Islet of Langerhans (tissue), 1 donor: Measurements from ENCODE around the gene SYNGAP1.
"Not testable (repeated sequence)": the region's sequence is repeated elsewhere in the genome, so short reads cannot be mapped to it uniquely, and the experiment has no call there.

Source experiments
- FAIRE-seq: peaks from one replicate; lab custom pipeline; 2011; peaks lifted over from hg19 to GRCh38; lab: Jason Lieb, UNC

SYNGAP1 gene

DNA sequence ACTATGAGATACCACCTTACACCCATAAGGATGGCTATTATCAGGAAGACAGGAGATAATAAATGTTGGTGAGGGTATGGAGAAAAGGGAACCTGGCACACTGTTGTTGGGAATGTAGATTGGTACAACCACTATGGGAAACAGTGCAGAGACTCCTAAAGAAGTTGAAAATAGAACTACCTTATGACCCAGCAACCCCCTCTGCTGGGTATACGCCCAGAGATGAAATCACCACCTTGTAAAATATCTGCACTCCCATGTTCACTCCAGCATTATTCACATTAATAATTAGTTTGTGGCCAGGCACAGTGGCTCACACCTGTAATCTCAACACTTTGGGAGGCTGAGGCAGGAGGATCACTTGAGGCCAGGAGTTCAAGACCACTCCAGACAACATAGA is 61.3 kb downstream of the SYNGAP1 start:
- no peak for FAIRE-seq

DNA sequence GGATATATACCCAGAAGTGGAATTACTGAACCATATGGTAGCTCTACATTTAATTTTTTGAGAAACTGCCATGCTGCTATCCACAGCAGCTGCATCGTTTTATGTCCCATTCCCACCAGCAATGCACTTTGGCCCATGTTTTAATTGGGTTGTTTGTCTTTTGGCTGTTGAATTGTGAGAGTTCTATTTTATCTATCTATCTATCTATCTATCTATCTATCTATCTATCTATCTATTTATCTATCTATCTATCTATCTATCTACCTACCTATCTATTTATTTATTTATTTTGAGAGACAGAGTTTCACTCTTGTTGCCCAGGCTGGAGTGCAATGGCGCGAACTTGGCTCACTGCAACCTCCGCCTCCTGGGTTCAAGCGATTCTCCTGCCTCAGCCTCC is 62.8 kb downstream of the SYNGAP1 start:
- not testable (repeated sequence) for FAIRE-seq

- FAIRE-seq, result no peak
These were observed 63.8 kb downstream of the SYNGAP1 start for GRCh38 chr6:33483678-33484077.

DNA sequence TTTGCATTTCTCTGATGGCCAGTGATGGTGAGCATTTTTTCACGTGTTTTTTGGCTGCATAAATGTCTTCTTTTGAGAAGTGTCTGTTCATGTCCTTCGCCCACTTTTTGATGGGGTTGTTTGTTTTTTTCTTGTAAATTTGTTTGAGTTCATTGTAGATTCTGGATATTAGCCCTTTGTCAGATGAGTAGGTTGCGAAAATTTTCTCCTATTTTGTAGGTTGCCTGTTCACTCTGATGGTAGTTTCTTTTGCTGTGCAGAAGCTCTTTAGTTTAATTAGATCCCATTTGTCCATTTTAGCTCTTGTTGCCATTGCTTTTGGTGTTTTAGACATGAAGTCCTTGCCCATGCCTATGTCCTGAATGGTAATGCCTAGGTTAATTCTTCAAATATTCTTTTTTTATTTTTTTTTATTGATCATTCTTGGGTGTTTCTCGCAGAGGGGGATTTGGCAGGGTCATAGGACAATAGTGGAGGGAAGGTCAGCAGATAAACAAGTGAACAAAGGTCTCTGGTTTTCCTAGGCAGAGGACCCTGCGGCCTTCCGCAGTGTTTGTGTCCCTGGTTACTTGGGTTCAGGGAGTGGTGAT is 64.9 kb downstream of the SYNGAP1 start:
- FAIRE-seq, result not testable (repeated sequence)

DNA sequence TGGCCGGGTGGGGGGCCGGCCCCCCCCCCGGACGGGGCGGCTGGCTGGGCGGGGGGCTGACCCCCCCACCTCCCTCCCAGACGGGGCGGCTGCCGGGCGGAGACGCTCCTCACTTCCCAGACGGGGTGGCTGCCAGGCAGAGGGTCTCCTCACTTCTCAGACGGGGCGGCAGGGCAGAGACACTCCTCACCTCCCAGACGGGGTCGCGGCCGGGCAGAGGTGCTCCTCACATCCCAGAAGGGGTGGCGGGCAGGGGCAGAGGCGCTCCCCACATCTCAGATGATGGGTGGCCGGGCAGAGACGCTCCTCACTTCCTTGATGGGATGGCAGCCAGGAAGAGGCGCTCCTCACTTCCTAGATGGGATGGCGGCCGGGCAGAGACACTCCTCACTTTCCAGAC is 65.8 kb downstream of the SYNGAP1 start:
- FAIRE-seq, result not testable (repeated sequence)

DNA sequence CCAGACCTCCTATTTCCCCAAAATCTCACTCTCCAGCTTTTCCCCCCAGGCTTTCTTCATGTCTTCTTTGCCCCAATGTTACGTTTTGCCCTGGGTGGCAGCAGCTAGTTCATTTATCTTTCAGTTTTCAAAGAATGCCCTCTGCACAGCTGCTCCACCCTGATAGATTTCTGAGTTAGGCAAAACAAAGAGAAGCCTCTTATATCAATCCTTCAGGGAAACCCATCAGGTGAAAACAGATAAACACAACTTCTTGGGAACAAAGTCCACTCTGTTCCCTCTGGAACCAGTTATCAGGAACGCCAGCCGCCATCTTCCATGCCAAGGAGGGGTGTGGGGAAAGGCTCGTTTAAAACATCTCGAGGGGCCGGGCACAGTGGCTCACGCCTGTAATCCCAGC is 68.5 kb downstream of the SYNGAP1 start:
- no peak for FAIRE-seq

- FAIRE-seq, result no peak
These were observed 70.3 kb downstream of the SYNGAP1 start for GRCh38 chr6:33490198-33490597.

DNA sequence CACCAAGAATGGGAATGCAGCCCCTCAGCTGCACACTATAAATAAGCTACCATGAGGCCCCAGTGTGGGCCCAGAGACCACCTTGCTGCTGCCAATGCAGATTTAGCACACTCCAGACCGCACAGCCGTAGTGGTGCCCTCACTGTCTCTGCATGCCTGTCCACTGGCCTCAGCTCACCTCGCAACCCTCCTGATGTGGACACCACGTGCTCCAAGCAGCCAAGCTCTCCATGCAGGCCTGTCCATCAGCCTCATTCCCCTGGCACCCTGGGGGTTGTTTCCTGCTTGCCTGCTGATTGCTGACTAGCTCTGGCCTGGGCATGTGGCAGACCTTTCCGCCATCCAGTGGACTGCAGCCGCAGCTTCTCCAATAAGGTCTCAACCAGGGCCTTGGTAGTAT is 70.8 kb downstream of the SYNGAP1 start:
- no peak for FAIRE-seq

DNA sequence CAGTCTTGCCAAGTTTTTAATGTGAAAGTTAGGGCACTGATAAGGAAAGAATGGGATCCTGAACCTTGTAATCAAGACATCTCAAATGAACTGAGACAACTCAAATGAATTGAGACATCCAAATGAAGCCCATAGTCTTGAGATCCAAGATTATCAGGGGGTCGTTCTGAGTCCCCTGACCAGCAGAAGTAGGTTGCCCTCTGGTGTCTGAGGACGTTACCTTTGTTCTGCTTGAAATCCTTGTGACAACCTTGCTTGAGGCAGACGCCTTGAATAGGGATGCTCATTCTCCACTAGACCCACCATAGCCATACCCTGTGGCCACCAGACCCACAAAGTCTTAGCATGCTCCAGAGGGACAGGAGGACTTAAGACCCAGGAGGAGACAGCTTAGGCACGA is 72.2 kb downstream of the SYNGAP1 start:
- FAIRE-seq, result no peak

- FAIRE-seq, result no peak
These were observed 77.3 kb downstream of the SYNGAP1 start for GRCh38 chr6:33497157-33497556.

- no peak for FAIRE-seq
These were observed 82.6 kb downstream of the SYNGAP1 start for GRCh38 chr6:33502486-33502885.

DNA sequence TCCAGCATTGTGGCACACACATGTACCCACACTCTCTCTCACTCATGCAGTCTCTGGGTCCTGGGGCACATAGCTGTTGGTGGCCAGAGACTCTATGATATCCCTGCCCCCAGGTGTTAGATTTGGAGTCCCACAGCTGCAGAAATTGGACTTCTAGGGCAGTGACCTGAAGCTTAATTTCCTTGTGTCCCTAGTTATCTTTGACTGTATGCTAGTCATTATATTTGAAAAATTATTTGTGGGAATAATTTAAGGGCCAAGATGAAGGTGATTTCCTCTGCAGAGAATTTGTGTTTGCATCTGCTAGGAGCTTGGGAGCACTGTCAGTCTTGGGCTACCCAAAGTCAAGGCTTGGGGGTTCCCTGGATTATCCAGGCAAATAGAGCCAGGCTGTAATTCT is 84.6 kb downstream of the SYNGAP1 start:
- no peak for FAIRE-seq
